Gastrocnemius medialis (tissue), 4 donors: ENCODE measurements around the gene VSIG1. TPM values are rescaled to one million over a fixed set of nuclear protein-coding genes. Genes with fewer than 3 reads are reported as not detected.

Experiments
- ATAC-seq, 2 donors: fragments of 150-250 bp; one replicate each; pipeline ENCODE4 v1.9.1; 2016
- DNase-seq, 2 donors: peaks; one replicate each; pipeline ENCODE4 v3.0.0-alpha.2; 2019
- H3K27ac ChIP-seq, 4 donors: fragments of 200-600 bp; sonication (generic); 1 replicate in 1 of 4; 2 replicates in 3 of 4; pipeline ENCODE4 v1.5.1; 2016 to 2018; ENCODE audit warnings: mild to moderate bottlenecking in 2 of 4, moderate library complexity in 1 of 4
- H3K27me3 ChIP-seq, 3 donors: fragments of 200-600 bp; sonication (generic) in 2 of 3; 1 replicate in 1 of 3; 2 replicates in 2 of 3; pipeline versions ENCODE4 v1.5.1 to v1.6.0; 2016 to 2019; ENCODE audit warnings: mild to moderate bottlenecking in 1 of 3, moderate library complexity in 1 of 3
- H3K36me3 ChIP-seq, 2 donors: fragments of 200-600 bp; sonication (generic) in 1 of 2; one replicate each; pipeline ENCODE4 v1.5.1; 2017 to 2018
- H3K4me1 ChIP-seq, 2 donors: fragments of 200-600 bp; sonication (generic) in 1 of 2; one replicate each; pipeline ENCODE4 v1.5.1; 2016 to 2017; ENCODE audit warnings: mild to moderate bottlenecking in 2 of 2
- H3K4me3 ChIP-seq, 4 donors: fragments of 200-600 bp; sonication (generic) in 3 of 4; 1 replicate in 1 of 4; 2 replicates in 3 of 4; pipeline ENCODE4 v1.5.1; 2016 to 2019; ENCODE audit warnings: mild to moderate bottlenecking in 2 of 4
- H3K9me3 ChIP-seq, 3 donors: fragments of 200-600 bp; sonication (generic) in 2 of 3; 1 replicate in 1 of 3; 2 replicates in 2 of 3; pipeline ENCODE4 v1.5.1; 2016 to 2019
- CTCF ChIP-seq, 5 experiments: fragments of 450-650 bp in 3 of 5; fragments of 200-600 bp in 2 of 5; sonication (generic) in 2 of 5; IDR thresholded peaks in 4 of 5; conservative IDR thresholded peaks in 1 of 5; 1 replicate in 4 of 5; 2 replicates in 1 of 5; pipeline ENCODE4 v1.5.1; 2016 to 2019; ENCODE audit warnings: antibody characterized with exemption in 5 of 5, mild to moderate bottlenecking in 3 of 5, moderate library complexity in 3 of 5
- POLR2A ChIP-seq, 2 donors: fragments of 450-650 bp; IDR thresholded peaks; one replicate each; pipeline ENCODE4 v1.6.1; 2017; ENCODE audit warnings: antibody characterized with exemption in 2 of 2, mild to moderate bottlenecking in 2 of 2, moderate library complexity in 2 of 2
- in situ Hi-C, 4 donors: fragments of 200-750 bp; cut with MboI; loops; one replicate each; pipeline versions ENCODE4 v1.15.0 to v1.8.0; 2017; ENCODE audit warnings: low sequenced_read_pairs in 4 of 4
- intact Hi-C: fragments of 100-400 bp; cut with DNase I; formaldehyde crosslinking; loops from one replicate; pipeline ENCODE4 v1.15.1; 2023; ENCODE audit warnings: low total_unique reads
- total RNA-seq, 4 donors: library from RNA; depleted of rRNA; stranded (reverse); fragments of >200 nt; gene quantifications; one replicate each; pipeline versions ENCODE4 v1.1.0 to v1.2.3, GENCODE V29; 2016

VSIG1 gene
- total RNA-seq, 4 donors from 2014 or later: not detected

DNA sequence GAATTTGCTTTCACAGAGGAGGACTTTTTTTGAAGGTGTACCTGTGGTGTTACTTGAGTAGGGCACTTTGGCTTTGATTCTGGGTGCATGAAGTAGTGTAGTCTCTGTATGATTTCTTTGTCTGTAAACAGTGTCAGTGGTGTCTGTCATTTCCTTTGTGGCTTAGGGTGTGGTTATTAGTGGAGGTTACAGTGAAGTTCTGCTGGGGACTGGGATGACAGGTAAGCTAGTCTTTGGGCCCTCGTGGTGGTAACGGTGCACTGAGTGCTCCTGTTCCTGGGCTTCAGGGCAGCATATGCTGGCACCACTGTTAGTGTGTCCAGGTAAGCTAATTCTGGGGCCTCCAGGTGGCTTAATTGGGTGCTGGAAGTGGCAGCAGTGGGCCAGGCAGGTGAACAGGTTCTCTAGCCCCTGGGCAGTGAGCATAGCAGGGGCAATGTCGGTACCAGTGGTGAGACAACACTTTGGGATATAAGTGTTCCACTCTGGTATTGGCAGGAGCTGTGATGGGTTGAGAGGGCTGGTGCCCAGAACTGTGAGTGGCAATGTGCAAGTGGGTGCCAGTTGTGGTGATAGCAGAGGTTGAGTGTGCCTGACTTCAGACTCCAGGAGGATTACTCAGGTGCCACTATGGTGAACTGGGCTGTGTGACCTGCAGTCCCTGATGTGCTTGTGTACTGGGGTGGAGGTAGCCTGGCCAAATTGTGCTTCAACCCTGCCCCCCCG, 26.0 kb upstream of the VSIG1 start:
- no peak overlapping the region for H3K27ac ChIP-seq
- intact Hi-C loops: no loop called here

GRCh38 chrX:108019382-108019875, 25.4 kb upstream of the VSIG1 start:
- Histone ChIP-seq H3K4me1 (no peaks in the 10 kb centered on the region), H3K9me3 (no peaks in the 10 kb centered on the region), H3K27me3 (no peaks in the 10 kb centered on the region), H3K4me3 (no peak overlapping the region), H3K36me3 (no peaks in the 10 kb centered on the region), H3K27ac (no peak overlapping the region)
- ATAC-seq (no peak), DNase-seq (no peak)
- no peak for TF ChIP-seq POLR2A (IDR thresholded peaks at IDR 0.05)
- no peak for TF ChIP-seq CTCF (IDR thresholded peaks at IDR 0.05 in 4 of 5, conservative IDR thresholded peaks at IDR 0.05 in 1 of 5)
- in situ Hi-C loops (no loop called here), intact Hi-C loops (no loop called here)

More for the DNA sequence above, 26.0 kb upstream of the VSIG1 start:
- no peak for TF ChIP-seq POLR2A (IDR thresholded peaks at IDR 0.05)
- TF ChIP-seq CTCF (IDR thresholded peaks at IDR 0.05 in 4 of 5, conservative IDR thresholded peaks at IDR 0.05 in 1 of 5): no peak
- DNase-seq: no peak
- no peak for ATAC-seq
- no peaks in the 10 kb centered on the region for H3K4me1 ChIP-seq
- no peaks in the 10 kb centered on the region for H3K9me3 ChIP-seq
- H3K36me3 ChIP-seq: no peaks in the 10 kb centered on the region
- in situ Hi-C loops: no loop called here
- no peak overlapping the region for H3K4me3 ChIP-seq
- H3K27me3 ChIP-seq: no peaks in the 10 kb centered on the region

- peak in 3 of 5 experiments; percentile 16 to 46 (median 30) for TF ChIP-seq CTCF (IDR thresholded peaks at IDR 0.05 in 4 of 5, conservative IDR thresholded peaks at IDR 0.05 in 1 of 5)
- no peak for TF ChIP-seq POLR2A (IDR thresholded peaks at IDR 0.05)
- Histone ChIP-seq H3K4me1 (no peaks in the 10 kb centered on the region), H3K36me3 (no peaks in the 10 kb centered on the region), H3K27me3 (no peaks in the 10 kb centered on the region), H3K27ac (no peak overlapping the region), H3K4me3 (no peak overlapping the region), H3K9me3 (no peaks in the 10 kb centered on the region)
- in situ Hi-C loops: no loop called here
- intact Hi-C loops: loop anchor here (2.0 kb wide), 1 partner anchor 118 kb away; no protein-coding TSS in a partner anchor
- no peak for DNase-seq
- ATAC-seq: no peak
These were observed 24.2 kb upstream of the VSIG1 start for GRCh38 chrX:108020631-108021030.

DNA sequence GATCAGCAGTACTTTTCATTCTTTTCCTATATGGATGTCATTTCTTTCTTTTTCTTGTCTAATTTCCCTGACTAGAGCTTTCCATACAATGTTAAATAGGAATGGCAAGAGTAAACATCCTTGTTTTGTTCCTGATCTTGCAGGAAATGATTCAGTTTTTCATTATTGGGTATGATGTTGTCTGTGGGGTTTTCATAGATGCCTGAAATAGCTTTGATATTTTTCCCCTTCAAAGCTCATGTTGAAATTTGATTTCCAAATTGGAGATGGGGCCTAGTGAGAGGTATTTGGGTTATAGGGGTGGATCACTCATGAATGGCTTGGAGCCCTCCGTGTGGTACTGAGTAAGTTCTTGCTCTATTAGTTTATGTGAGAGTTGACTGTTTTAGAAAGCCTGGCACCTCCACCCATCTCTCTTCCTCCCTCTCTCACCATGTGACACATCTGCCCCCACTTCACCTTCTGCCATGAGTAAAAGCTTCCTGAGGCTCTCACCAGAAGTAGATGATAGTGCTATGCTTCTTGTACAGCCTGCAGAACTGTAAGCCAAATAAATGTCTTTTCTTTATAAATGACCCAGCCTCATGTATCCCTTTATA, 22.3 kb upstream of the VSIG1 start:
- ATAC-seq: no peak
- TF ChIP-seq CTCF (IDR thresholded peaks at IDR 0.05 in 4 of 5, conservative IDR thresholded peaks at IDR 0.05 in 1 of 5) (no peak), POLR2A (IDR thresholded peaks at IDR 0.05) (no peak)
- H3K4me1 ChIP-seq: no peaks in the 10 kb centered on the region
- intact Hi-C loops: no loop called here
- H3K36me3 ChIP-seq: no peaks in the 10 kb centered on the region
- no peak for DNase-seq
- no peak overlapping the region for H3K4me3 ChIP-seq
- H3K27me3 ChIP-seq: peaks cover 0 to 7% (median 0%) of the 10 kb centered on the region in 3 donors
- H3K27ac ChIP-seq: no peak overlapping the region
- in situ Hi-C loops: no loop called here
- H3K9me3 ChIP-seq: no peaks in the 10 kb centered on the region
